Erythroblast (primary cell): Measurements from ENCODE around the gene RBCK1.

Experiments used
- DNase-seq, 2 experiments: peaks; one replicate each; lab custom pipeline; 2025; lab: John Stamatoyannopoulos, UW
- GATA1 ChIP-seq: IDR thresholded peaks from 2 replicates; pipeline ENCODE4 v1.6.1; 2011; ENCODE audit warnings: low read depth, mild to moderate bottlenecking, control low read depth, low read length, moderate library complexity
- POLR2A ChIP-seq: IDR thresholded peaks from 2 replicates; pipeline ENCODE4 v1.6.1; 2011; ENCODE audit warnings: mild to moderate bottlenecking, low read length

Gene RBCK1

DNA sequence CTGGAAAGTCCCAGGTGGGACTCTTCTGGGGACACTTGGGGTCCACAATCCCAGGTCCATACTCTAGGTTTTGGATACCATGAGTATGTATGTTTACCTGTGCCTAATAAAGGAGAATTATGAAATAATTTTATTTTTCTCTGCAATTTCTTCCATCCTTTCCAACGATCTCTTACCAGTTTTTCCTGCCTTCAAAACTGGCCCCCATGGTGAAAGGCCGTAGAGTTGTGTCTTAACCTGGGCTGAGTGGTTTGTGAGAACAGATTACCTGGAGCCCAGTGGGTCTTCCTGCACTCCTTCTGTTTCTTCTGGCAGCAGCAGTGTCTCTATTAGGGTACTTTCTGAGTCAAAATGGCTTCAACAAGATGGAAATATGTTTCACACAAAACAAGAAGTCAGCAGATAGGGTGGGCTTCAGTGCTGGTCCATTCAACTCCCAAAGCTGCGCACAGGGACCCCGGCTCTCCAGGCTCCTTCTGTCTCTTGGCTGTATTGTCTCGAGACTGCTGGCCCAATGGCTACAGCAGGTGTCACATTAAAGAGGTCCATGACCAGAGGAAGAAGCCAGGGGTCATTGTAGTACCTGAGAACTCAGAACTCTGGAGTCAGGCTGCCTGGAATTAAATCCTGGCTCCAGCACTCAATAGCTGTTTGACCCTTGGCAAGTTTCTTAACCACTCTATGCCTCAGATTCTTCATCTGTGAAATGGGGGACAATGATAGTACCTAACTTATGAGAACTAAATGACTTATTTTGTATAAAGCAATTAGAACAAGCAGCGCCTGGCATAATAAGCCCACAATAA lies 10.5 kb upstream of the RBCK1 start:
- TF ChIP-seq GATA1, result no peak
- TF ChIP-seq POLR2A, result no peak
- DNase-seq, result no peak

- DNase-seq, result peak; percentile 63 to 68
- TF ChIP-seq GATA1 (no peak), POLR2A (no peak)
Observed at GRCh38 chr20:399182-399707, 8.9 kb upstream of the RBCK1 start.

DNA sequence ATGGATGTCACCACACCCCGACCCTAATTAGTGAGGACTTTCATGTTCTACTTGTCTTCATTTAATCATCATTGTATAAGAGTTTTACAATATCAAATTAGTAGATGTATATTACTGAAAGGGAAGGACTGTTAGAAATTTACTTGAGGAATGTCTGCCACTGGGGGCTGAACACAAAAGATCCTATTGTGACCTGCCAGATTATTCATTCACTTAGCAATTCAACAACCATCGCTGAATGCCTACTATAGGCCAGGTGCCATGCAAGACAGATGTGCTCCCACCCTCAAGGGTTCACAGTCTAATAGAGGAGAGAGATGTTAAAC lies 8.0 kb upstream of the RBCK1 start:
- DNase-seq, result no peak

DNA sequence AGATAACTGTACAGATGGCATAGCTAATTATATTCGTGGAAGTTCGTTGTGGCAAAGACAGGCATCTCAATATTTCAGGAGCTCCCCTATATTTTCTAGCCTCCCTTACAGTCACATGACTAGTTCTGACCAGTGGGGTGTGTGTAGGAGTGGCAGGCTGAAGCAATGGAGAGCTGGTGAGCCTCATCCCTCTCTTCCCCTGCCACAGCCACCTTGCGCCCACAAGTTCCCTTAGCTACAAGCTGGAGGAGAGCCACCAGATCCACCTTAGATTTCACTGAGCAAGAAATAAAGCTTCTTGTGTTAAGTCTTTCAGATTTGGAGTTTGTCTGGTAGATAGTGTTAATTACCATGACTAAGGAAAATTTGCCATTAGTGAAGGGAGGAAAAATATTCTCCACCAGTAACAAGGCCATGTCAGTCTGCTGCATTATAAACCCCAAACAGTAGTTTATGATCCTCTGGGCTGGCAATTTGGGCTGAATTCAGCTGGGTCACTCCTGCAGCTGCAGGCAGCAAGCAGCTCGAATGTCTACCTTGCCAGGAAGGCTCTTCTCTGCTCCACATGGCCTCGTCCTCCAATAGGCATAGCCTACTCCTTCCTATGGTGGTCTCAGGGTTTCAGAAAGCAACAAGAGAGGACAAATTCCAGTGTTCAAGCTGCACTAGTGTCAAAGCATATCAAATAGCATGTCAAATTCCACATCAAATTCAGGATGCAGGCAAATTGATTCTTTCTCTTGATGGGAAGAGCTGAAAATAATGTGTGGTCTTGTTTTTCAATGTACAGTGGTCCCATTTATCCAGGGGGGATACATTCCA lies 7.4 kb upstream of the RBCK1 start:
- TF ChIP-seq GATA1 (no peak), POLR2A (no peak)
- DNase-seq, result peak; percentile 45 to 77

More for the DNA sequence above, 8.0 kb upstream of the RBCK1 start:
- TF ChIP-seq GATA1 (no peak), POLR2A (no peak)

DNA sequence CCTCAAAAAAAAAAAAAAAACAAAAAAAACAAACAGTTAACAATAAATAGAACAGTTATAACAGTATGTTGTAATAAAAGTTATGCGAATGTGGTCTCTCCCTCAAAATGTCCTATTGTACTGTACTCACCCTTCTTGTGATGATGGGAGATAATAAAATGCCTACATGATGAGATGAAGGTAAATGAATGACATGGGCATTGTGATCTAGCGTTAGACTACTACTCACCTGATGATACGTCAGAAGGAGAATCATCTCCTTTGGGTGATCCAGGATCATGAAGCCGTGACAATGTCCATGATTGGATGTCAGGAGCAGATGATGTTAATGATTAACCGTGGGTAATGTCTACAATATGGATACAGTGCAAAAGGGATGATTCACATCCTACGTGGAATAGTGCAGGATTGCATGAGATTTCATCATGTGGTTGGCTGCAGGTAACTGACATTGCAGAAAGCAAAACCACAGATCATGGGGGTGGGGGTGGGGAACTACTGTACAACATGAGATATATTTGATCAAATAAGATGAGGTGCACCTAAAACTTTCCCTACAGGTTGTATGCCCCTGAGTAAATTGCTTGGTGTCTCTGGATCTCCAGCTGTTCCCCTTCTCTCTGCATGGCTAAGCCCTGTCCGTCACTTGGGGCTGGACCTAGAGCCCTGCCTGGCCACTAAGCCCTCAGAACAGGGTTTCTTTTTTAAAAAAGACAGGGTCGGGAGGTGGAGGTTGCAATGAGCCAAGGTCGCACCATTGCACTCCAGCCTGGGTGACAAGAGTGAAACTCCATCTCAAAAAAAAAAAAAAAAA lies 6.2 kb upstream of the RBCK1 start:
- no peak for TF ChIP-seq GATA1
- no peak for TF ChIP-seq POLR2A
- DNase-seq, result peak; percentile 59 to 87

- TF ChIP-seq GATA1, result no peak
- no peak for TF ChIP-seq POLR2A
- no peak for DNase-seq
Observed at GRCh38 chr20:402496-402885, 5.6 kb upstream of the RBCK1 start.

- no peak for DNase-seq
- TF ChIP-seq POLR2A, result no peak
- no peak for TF ChIP-seq GATA1
Observed at GRCh38 chr20:402898-403581, 5.1 kb upstream of the RBCK1 start.

DNA sequence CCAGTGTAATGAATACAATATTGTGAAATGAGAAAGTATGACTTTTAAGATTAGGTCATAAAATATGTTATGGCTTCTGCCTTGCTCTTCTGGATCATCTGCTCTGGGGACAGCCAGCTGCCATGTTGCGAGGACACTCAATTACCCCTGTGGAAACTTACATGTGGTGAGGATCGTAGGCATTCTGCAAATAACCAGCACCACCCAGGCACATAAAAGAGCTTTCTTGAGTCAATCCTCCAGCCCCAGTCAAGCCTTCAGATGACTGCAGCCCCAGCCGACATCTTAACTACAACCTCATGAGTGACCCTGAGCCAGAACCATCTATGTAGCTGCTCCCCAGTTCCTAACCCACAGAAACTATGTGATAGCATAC lies 4.5 kb upstream of the RBCK1 start:
- no peak for TF ChIP-seq POLR2A
- TF ChIP-seq GATA1, result no peak
- no peak for DNase-seq

- DNase-seq, result no peak
- TF ChIP-seq GATA1, result no peak
- TF ChIP-seq POLR2A, result no peak
Observed at GRCh38 chr20:404088-404487, 4.0 kb upstream of the RBCK1 start.

GRCh38 chr20:406200-407132 lies 1.6 kb upstream of the RBCK1 start:
- no peak for DNase-seq
- TF ChIP-seq POLR2A (no peak), GATA1 (no peak)

DNA sequence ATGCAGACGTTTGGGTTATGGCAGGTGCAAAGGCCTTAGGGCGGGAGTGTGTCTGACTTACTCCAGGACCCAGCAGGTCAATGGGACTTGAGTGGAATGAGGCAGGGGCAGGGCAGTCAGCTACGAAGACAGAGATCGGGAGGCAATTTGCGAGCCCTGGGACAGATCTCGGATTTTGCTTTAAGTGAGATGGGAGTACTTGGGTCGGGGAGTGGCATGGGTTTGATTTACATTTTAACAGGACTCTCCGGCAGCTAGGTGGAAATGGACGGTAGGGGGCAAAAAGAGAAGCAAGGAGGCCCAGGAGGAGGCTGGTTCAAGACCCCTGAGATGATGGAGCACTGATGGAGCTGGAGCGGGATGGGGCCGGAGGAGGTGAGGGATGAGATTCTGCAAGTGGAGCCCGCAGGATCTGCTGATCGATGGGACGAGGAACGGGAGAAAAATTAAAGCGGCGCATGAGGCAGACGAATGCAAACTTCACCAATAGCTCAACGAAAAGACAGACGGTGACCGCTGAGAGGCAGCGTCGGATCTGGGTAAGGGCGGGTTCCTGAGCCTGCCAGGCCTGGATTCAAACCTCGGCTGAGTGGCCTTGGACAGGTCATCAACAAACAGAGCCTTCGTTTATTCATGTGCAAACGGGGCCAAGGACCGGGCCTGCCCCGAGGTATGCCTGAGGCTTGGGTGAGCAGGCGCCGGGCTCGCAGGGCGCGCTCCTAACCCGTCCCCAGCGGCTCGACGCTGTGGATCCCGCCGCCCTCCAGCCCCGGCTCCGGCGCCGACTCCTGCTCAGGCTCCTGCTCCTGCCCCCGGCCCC lies 756 bp upstream of the RBCK1 start:
- TF ChIP-seq GATA1 (no peak), POLR2A (peak; percentile 49)
- DNase-seq, result peak; percentile 85 to 90
